HG02642 (cell line): ENCODE measurements around the gene EXOC3L4.

Experiments used
- ATAC-seq: cut with Tn5 transposase; IDR thresholded peaks from one replicate; pipeline ENCODE4 v1.9.1; 2021; ENCODE audit warnings: mild to moderate bottlenecking; ENCODE audit not compliant: unreplicated experiment, poor library complexity

EXOC3L4 gene

GRCh38 chr14:103070263-103070885, 24.2 kb upstream of the EXOC3L4 start:
- ATAC-seq = no peak

- ATAC-seq = no peak
Observed at GRCh38 chr14:103070971-103071542, 23.5 kb upstream of the EXOC3L4 start.

- no peak for ATAC-seq
Observed at GRCh38 chr14:103071544-103072251, 22.8 kb upstream of the EXOC3L4 start.

GRCh38 chr14:103072595-103073366, 21.7 kb upstream of the EXOC3L4 start:
- ATAC-seq = no peak

- no peak for ATAC-seq
Observed at GRCh38 chr14:103073367-103073875, 21.1 kb upstream of the EXOC3L4 start.

- no peak for ATAC-seq
Observed at GRCh38 chr14:103073876-103074728, 20.4 kb upstream of the EXOC3L4 start.

GRCh38 chr14:103074729-103075367, 19.7 kb upstream of the EXOC3L4 start:
- ATAC-seq = no peak

- ATAC-seq = peak; percentile 66
Observed at GRCh38 chr14:103078420-103078749, 16.1 kb upstream of the EXOC3L4 start.

GRCh38 chr14:103078860-103079587, 15.5 kb upstream of the EXOC3L4 start:
- no peak for ATAC-seq

- no peak for ATAC-seq
Observed at GRCh38 chr14:103081951-103082350, 12.6 kb upstream of the EXOC3L4 start.

GRCh38 chr14:103084021-103084919, 10.3 kb upstream of the EXOC3L4 start, which contains the start of gene LBHD2:
TSS of gene LBHD2 (plus strand) at chr14:103084210. CDS start at chr14:103086013, 1,803 bp downstream.
- no peak for ATAC-seq

- ATAC-seq = no peak
Observed at GRCh38 chr14:103085106-103086091, 9.1 kb upstream of the EXOC3L4 start.

GRCh38 chr14:103086771-103087342, 7.7 kb upstream of the EXOC3L4 start:
- ATAC-seq = no peak

GRCh38 chr14:103087343-103087835, 7.1 kb upstream of the EXOC3L4 start:
- no peak for ATAC-seq

GRCh38 chr14:103088921-103089320, 5.6 kb upstream of the EXOC3L4 start:
- ATAC-seq = no peak
